Dedifferentiated amniotic fluid mesenchymal stem cell (primary cell): Measurements from ENCODE around the gene ST6GALNAC3.
A peak's percentile ranks its signal among the peaks of the same experiment; 100 is the strongest.

Experiments used
- DNase-seq: peaks from one replicate; pipeline ENCODE4 v3.0.0-alpha.2; 2016; ENCODE audit errors: extremely low spot score

Gene ST6GALNAC3

GRCh38 chr1:76583235-76583868 is 508.8 kb downstream of the ST6GALNAC3 start:
- no peak for DNase-seq

DNA sequence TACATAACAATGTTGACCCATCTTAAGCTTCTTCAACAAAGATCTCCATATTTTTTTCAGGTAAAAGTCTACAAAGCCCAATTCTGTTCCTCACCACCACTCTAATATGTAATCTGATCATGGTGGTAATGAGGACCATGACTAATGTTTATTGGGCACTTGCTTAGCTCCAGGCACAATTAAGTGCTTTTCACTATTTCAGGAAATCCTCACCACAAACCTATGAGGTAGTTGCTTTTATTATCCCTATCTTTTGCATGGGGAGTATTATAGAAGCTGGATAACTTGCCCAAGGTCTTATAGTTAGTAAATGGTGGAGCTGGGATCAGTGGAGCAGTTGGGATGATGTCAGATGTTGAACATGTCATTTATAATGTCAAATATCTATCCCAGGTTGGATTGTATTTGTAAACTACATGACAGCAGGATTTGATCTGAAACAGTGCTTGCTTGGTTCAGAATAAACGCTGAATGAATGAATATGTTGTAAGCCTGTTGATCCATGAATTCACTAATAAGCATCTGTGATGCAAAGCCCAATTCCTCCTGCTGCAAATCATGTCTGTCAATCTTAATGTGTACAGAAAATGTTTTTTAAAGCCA is 509.4 kb downstream of the ST6GALNAC3 start:
- DNase-seq, result no peak

- no peak for DNase-seq
Observed at GRCh38 chr1:76585980-76586674, 511.6 kb downstream of the ST6GALNAC3 start.

GRCh38 chr1:76587212-76587611 is 512.7 kb downstream of the ST6GALNAC3 start:
- DNase-seq, result no peak

- no peak for DNase-seq
Observed at GRCh38 chr1:76591461-76591860, 516.9 kb downstream of the ST6GALNAC3 start.

GRCh38 chr1:76591963-76592362 is 517.4 kb downstream of the ST6GALNAC3 start:
- no peak for DNase-seq

DNA sequence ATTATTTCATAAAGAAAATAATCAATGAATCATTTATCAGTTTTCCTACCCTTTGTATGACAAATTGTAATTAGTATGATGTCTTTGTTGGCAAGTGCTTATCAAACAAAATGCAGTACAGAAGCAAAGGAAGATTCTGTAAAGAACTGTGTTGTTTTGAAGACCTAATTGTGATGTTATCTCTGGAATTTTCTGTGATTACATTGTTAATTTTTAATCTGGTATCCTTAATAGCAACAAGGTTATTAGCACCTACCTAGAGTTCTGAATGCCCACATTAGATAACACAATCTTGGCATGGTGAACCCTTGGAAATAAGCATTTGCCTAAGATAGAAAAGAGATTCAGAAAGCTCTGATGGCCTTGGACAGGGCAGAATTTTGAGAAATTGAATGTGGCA is 518.6 kb downstream of the ST6GALNAC3 start:
- DNase-seq, result no peak

GRCh38 chr1:76593618-76594017 is 519.1 kb downstream of the ST6GALNAC3 start:
- peak; percentile 34 for DNase-seq

DNA sequence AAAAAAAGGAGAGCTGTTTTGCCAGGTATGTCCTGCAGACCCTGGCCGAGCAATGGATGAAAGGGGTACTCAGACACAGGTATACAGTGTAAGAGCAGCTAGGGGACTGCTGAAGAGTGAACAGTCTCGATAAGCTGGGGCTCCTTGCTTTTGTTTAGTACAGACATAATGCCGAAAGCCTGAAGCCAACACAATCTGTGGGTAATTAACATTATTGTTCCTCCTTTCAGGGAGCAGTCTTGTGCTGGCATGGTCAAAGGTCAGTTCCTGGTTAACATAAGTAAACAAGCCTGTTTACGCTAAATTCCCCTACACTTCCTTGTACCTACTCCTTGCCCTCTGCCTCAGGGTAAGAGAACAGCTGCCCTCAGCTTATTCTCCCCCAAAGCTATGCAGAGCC is 520.5 kb downstream of the ST6GALNAC3 start:
- DNase-seq, result no peak

- no peak for DNase-seq
Observed at GRCh38 chr1:76601465-76601864, 526.9 kb downstream of the ST6GALNAC3 start.

GRCh38 chr1:76607717-76608116 is 533.2 kb downstream of the ST6GALNAC3 start:
- DNase-seq, result no peak

DNA sequence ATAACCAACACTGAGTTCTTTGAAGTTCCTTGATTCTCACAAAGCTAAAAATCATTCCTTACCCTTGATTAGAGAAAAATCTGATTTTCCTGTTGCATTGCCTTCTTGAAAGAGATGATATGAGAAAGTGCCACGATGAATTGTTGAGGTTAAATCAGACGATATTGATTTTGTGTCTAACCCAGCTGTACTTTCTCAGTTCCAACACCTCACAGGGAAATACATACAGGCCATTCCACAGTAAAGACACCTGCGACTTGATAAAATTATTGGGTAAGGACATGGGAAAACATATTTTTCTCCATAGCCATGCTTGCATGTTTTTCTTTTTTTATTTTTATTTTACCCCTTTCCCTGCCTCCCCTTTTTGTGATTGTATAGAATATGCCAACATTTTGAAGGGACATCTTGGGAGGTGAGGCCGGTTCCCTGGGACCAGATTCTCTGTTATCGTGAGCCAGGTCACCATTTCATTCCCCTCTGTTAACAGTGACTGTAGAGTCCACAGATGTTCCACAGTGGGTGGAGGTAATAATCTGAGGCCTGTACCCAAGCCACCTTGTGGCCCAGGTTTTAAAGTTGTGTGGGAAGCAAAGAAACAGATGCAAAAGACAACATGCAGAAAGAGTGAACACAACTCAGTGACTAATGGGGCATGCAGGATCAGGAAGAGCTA is 537.4 kb downstream of the ST6GALNAC3 start:
- no peak for DNase-seq

GRCh38 chr1:76613886-76614285 is 539.3 kb downstream of the ST6GALNAC3 start:
- no peak for DNase-seq

- DNase-seq, result no peak
Observed at GRCh38 chr1:76615253-76616035, 540.9 kb downstream of the ST6GALNAC3 start.

GRCh38 chr1:76620371-76620770 is 545.8 kb downstream of the ST6GALNAC3 start:
- DNase-seq, result no peak

DNA sequence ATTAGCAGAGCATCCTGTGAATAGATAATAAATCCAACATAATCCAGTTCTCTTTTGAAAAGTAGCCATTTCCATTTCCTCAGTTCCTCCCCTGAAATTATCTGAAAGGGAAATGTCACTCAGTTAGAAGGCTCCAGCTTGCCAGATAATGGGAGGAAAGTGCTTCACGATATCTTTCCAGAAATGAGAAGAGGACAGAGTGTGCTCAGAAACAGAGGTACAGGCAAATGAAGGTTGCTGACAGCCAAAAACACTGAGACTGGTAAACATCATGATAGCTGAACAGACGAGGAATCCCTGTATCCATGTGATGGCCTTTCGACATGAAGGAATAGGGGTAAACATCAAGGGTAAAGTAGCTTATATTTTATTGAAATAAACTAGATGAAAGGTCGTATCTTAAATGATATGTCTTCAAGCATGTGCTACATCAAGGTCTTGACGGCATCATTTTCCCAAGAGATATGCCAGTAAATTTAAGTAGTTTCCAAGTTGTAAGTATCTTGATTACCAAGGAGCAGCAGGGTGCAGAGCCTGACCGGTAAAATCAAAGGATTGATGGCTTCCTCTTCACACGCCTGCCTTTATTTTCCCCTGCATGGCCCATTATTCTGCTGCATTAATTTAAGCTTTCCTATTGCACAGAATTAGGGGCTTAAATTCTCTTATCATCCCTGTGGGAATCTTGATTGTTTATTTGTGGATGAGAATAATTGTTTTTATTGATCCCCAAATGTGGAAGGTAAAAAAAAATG is 548.4 kb downstream of the ST6GALNAC3 start:
- no peak for DNase-seq

DNA sequence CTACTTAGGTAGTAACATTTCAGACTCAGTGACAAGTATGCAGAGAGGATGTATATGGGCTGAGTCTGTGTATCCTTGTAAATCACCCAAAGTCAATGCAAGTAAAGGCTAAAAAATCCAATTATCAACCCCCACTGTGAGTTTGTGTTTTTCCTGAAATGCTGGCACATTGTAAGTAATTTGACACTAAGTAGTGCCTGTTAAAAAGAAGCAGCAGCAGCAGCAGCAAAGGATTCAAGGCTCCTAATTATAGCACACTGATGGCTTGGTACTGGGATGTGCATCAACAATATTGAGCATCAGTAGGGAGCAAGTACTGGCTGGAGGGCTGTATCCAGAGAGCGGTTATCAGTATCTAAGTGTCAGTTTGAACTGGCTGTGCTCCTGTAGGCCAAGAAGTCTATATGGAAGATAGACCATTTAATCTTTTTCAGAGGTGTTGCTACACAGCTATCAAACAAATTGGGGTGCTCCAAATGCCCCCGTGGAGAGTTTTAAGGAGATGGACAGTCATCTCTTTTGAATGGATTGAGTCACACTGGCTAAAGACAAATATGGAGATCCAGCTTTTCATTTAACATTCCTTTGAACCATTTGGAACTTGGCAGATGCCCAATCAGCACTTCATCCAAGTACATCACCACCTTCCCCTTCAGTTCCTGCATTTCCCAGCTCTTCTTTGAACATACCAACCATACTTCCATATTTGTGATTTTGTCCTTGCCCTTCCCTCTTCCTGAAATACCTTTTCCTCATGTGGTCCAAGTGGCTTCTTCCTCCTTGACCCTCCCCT is 551.5 kb downstream of the ST6GALNAC3 start:
- no peak for DNase-seq

DNA sequence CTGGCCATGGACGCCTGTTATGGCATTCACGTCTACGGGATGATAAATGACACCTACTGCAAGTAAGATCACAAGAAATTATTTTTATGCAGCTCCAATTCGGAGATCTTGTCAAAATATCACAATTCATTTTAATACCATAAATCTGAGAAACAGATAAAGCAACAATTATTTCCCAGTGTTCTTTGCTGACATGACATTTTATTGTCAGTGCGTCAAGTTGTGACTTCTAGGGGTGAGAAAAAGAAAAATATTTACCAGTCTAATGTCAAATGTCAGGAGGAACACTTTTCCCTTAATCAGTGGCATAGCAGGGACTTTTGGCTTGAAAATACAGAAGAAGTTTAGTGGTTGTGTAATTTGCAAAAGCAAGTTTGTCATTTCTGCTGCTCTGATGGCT is 553.0 kb downstream of the ST6GALNAC3 start:
- DNase-seq, result no peak

DNA sequence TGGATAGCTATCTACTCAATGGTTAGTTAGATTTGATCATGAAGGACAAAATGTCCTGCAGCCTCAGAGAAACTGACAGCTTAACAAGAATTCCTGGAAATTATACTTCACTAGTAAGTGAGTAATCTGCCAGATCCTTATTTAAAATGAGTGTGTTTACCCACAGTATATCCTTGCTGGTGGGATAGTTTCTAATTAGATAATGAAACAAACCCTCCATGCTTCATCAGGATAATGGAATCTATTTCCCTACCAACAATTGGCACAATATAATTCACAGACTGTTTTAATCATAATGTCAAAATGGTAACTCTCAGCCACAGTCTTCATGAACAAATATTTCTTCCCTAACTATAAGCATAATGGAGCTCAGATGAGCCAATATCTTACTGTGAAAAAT is 553.4 kb downstream of the ST6GALNAC3 start:
- no peak for DNase-seq

DNA sequence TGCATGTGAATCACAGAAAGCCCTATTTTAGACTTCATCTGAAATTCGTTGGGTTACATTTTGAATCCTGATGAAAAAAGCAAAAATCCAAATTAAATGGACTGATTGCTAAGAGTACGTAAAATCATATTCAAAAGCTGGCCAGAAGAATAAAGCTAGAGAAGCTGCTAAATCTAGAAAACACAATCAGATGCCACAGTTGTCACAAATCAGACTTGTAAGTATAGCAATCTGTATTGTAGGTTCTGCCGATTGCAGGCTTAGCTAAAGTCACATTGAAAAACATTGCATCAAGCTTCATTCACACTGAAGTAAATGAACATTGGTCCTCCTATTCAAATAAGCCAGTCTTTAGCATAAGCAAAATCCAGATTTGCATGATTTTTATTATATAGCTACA is 557.6 kb downstream of the ST6GALNAC3 start:
- DNase-seq, result no peak
